PC-9 (cell line): Measurements from ENCODE around the gene HJV. TPM values are rescaled to one million over a fixed set of nuclear protein-coding genes. Genes with fewer than 3 reads are reported as not detected.

Experiments
- BruUV-seq: library from RNA; stranded (reverse); fragments of 400-500 nt; replicated peaks from 2 replicates; lab custom pipeline; 2021; lab: Mats Ljungman, UMichigan
- CTCF ChIA-PET: fragments of 300-600 bp; sonication (Branson Sonifier 250); formaldehyde crosslinking; loops from one replicate; lab custom pipeline; 2022; ENCODE audit warnings: antibody characterized with exemption; lab: Charles Lee
- POLR2A ChIA-PET: fragments of 300-600 bp; sonication (Branson Sonifier 250); formaldehyde crosslinking; loops from one replicate; lab custom pipeline; 2022; ENCODE audit warnings: antibody characterized with exemption; ENCODE audit not compliant: unreplicated experiment; lab: Charles Lee
- DNase-seq, 2 experiments: peaks; one replicate each; pipeline versions ENCODE4 v3.0.0 to v3.0.0-alpha.2; 2015 to 2022; ENCODE audit warnings: mixed read lengths in 1 of 2
- H2AFZ ChIP-seq: fragments of 200-600 bp; sonication (generic); 2 replicates; pipeline ENCODE4 v1.8.1; 2017; ENCODE audit warnings: antibody characterized with exemption
- H3F3A ChIP-seq: fragments of 200-600 bp; sonication (generic); 2 replicates; pipeline ENCODE4 v1.8.1; 2017; ENCODE audit warnings: antibody characterized with exemption, mild to moderate bottlenecking, low read depth; ENCODE audit not compliant: insufficient read depth
- H3K27ac ChIP-seq: fragments of 200-600 bp; sonication (generic); 2 replicates; pipeline ENCODE4 v1.6.1; 2016; ENCODE audit warnings: mixed run types
- H3K27me3 ChIP-seq: fragments of 200-600 bp; sonication (generic); 2 replicates; pipeline ENCODE4 v1.6.1; 2016; ENCODE audit warnings: low read depth, mixed run types; ENCODE audit not compliant: insufficient read depth
- H3K36me3 ChIP-seq: fragments of 200-600 bp; sonication (generic); 2 replicates; pipeline ENCODE4 v1.6.1; 2016; ENCODE audit warnings: low read depth, mixed run types
- H3K4me1 ChIP-seq: fragments of 200-600 bp; sonication (generic); replicated peaks from 2 replicates; pipeline ENCODE4 v1.6.1; 2016; ENCODE audit warnings: mixed run types; ENCODE audit not compliant: insufficient read depth
- H3K4me2 ChIP-seq: fragments of 200-600 bp; sonication (generic); 2 replicates; pipeline ENCODE4 v1.6.1; 2017; ENCODE audit warnings: mixed run types
- H3K4me3 ChIP-seq: fragments of 200-600 bp; sonication (generic); 2 replicates; pipeline ENCODE4 v1.6.1; 2016; ENCODE audit warnings: mixed run types
- H3K79me2 ChIP-seq: fragments of 200-600 bp; sonication (generic); 2 replicates; pipeline ENCODE4 v1.6.1; 2017; ENCODE audit warnings: low read depth, mixed run types
- H3K9me2 ChIP-seq: fragments of 200-600 bp; sonication (generic); 2 replicates; pipeline ENCODE4 v1.8.1; 2017; ENCODE audit warnings: mild to moderate bottlenecking; ENCODE audit not compliant: insufficient read depth
- H3K9me3 ChIP-seq: fragments of 200-600 bp; sonication (generic); 2 replicates; pipeline ENCODE4 v1.8.1; 2016; ENCODE audit warnings: low read depth; ENCODE audit not compliant: insufficient read depth
- H4K20me1 ChIP-seq: fragments of 200-600 bp; sonication (generic); 2 replicates; pipeline ENCODE4 v1.8.1; 2017; ENCODE audit not compliant: insufficient read depth
- CTCF ChIP-seq: fragments of 200-600 bp; sonication (generic); conservative IDR thresholded peaks from 2 replicates; pipeline ENCODE4 v1.6.1; 2017; ENCODE audit warnings: mixed run types, antibody characterized with exemption, mild to moderate bottlenecking, moderate library complexity
- EZH2 ChIP-seq: fragments of 200-600 bp; sonication (generic); IDR thresholded peaks from 2 replicates; pipeline ENCODE4 v1.8.0; 2017; ENCODE audit warnings: antibody characterized with exemption, low read depth
- intact Hi-C: fragments of 100-400 bp; cut with micrococcal nuclease; formaldehyde crosslinking; loops from one replicate; pipeline ENCODE4 v1.10.0; 2022; ENCODE audit not compliant: unreplicated experiment
- total RNA-seq: library from RNA; stranded (reverse); gene quantifications from 2 replicates; pipeline ENCODE4 v1.2.3, GENCODE V29; 2021

HJV gene
- total RNA-seq, 1 experiment from 2014 or later, result not detected

GRCh38 chr1:145978854-145979745 is 42.4 kb downstream of the HJV start:
- TF ChIP-seq CTCF (no peak; the same call in 1 of the 2 replicates), EZH2 (no peak)
- no peaks in the 10 kb centered on the region for H3K9me3 ChIP-seq
- H2AFZ ChIP-seq, result no peak overlapping the region; the same call in 1 of the 2 replicates
- no peaks in the 10 kb centered on the region for H3K9me2 ChIP-seq
- no peaks in the 10 kb centered on the region for H3K27me3 ChIP-seq
- no peaks in the 10 kb centered on the region for H3K36me3 ChIP-seq
- H3K4me3 ChIP-seq, result peak overlapping the region; percentile 55
- ChIA-PET POLR2A (interaction anchor here (0.5 to 0.7 kb wide), 11 partner anchors 11 to 1567 kb away, joined by 3 to 20 read pairs (median 5); partner anchors contain the start of gene LIX1L), CTCF (interaction anchor here (0.6 to 4.7 kb wide), 6 partner anchors 28 to 133 kb away, joined by 3 to 24 read pairs (median 5); partner anchors contain the start of genes NUDT17 and PIAS3)
- peak overlapping the region; percentile 100 for H3K27ac ChIP-seq
- DNase-seq, result peak; percentile 86 to 100
- peak overlapping the region; percentile 89 for H3K4me2 ChIP-seq
- intact Hi-C loops, result loop anchor here (1.0 to 5.0 kb wide), 5 partner anchors 17 to 87 kb away; partner anchors contain the start of genes PEX11B and TXNIP
- peaks cover 49% of the 10 kb centered on the region for H3K4me1 ChIP-seq
- H4K20me1 ChIP-seq, result no peaks in the 10 kb centered on the region
- TSS peak; percentile 97 for BruUV-seq
- peaks cover 27% of the 10 kb centered on the region for H3F3A ChIP-seq
- H3K79me2 ChIP-seq, result no peaks in the 10 kb centered on the region

DNA sequence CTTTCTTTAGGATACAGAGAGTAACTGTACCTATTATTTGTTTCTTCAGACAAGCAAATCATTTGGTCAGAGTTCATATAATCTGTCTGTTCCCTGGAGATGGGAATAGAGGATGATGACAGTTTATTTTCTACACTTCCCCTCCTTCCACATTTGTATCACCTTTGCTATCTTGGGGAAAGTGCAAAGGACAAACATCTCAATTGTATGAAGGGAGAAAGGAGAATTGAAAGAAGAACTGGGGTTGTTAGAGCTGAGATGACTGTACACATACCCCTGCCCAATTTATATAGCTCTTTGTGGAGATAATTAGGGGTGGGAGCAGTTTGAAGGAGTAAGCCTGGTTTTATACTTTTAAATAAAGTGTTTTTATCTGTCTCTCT is 43.1 kb downstream of the HJV start:
- no TSS peak for BruUV-seq
- Histone ChIP-seq H3K4me1 (peaks cover 43% of the 10 kb centered on the region), H3K79me2 (no peaks in the 10 kb centered on the region), H3K4me2 (peak overlapping the region; percentile 89), H4K20me1 (no peaks in the 10 kb centered on the region), H3K9me3 (no peaks in the 10 kb centered on the region), H3K27ac (peak overlapping the region; percentile 100), H3K36me3 (no peaks in the 10 kb centered on the region), H3K27me3 (no peaks in the 10 kb centered on the region), H3K4me3 (peak overlapping the region; percentile 55), H3K9me2 (no peaks in the 10 kb centered on the region), H3F3A (peaks cover 27% of the 10 kb centered on the region), H2AFZ (no peak overlapping the region)
- TF ChIP-seq CTCF (no peak), EZH2 (no peak)
- CTCF ChIA-PET, result interaction anchor here (1.5 to 4.7 kb wide), 3 partner anchors 29 to 119 kb away, joined by 4 to 24 read pairs (median 5); partner anchors contain the start of gene PIAS3
- intact Hi-C loops, result loop anchor here (2.0 to 5.0 kb wide), 3 partner anchors 28 to 61 kb away; partner anchors contain the start of gene PEX11B
- POLR2A ChIA-PET, result interaction anchor here (0.7 kb wide), 1 partner anchor 1566 kb away, joined by 3 read pairs; no protein-coding TSS in a partner anchor
- peak in 1 of 2 experiments; percentile 33 for DNase-seq
